ENCODE results near the gene GNAZ. TPM values are rescaled to one million over a fixed set of nuclear protein-coding genes. Genes with fewer than 3 reads are reported as not detected.

The GNAZ gene
- total RNA-seq, 4 donors from 2014 or later: 2.7 to 14.7 (median 7.8) TPM

DNA sequence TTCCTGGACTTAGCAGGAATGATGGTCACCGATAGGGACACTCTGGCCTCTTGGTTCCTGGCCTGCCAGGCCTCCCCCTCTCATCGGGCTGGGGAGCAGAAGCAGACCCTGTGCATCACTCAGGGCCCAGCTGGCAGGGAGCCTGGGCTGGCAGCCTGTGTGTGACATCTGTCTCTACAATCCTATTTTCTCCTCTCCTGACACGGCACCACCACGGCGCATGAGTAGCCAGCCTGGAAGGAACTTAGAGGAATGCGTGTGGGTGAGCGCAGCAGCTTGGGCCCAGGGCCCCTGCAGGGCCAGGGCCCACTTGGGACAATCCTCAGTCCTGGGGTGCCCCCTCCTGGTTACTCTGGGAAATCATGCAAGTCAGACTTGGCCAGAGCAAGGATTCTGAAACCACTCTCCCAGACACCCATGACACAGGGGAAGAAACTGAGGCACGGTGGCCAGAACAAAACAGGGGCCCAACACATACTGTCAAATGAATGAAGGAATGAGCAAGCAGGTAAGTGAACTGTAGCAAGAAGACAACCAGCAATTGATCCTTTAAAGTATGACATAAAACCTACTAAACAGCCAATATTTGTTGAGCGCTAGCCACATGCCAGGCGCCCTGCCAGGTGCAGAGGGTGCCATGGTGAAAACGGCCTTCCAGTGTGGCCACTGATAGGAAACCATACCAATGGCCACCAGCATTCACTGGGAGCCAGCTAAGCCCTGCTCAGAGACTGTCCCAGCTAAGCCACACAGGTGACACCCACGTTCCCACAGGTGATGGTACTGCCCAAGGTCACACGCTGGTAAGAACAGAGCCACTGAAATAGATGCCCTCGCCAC, 58.2 kb downstream of the GNAZ start:
- H3K4me3 ChIP-seq: no peak overlapping the region
- H3K9me3 ChIP-seq: no peaks in the 10 kb centered on the region
- intact Hi-C loops (cut with DNase I; ENCODE audit: low total_unique reads) (loop anchor here (1.0 to 5.0 kb wide), 2 partner anchors 168 to 541 kb away; no protein-coding TSS in a partner anchor), in situ Hi-C loops (cut with MboI; ENCODE audit: low pct_ligation_motif_present in 1 of 4, low pct_unique_long_range_greater_than_20kb in 1 of 4, low sequenced_read_pairs in 3 of 4) (loop anchor here in 2 of 4 donors (10.0 kb wide), 2 partner anchors 164 to 174 kb away; no protein-coding TSS in a partner anchor)
- WGBS, 2 donors (ENCODE audit: low coverage in 1 of 2): 40% methylated on average over 14 of the region's 14 CpGs; no CpG with 5 or more reads in 1 of the 2 donors
- peaks cover 0 to 3% (median 0%) of the 10 kb centered on the region in 4 donors for H3K4me1 ChIP-seq
- TF ChIP-seq, protein P1, sequence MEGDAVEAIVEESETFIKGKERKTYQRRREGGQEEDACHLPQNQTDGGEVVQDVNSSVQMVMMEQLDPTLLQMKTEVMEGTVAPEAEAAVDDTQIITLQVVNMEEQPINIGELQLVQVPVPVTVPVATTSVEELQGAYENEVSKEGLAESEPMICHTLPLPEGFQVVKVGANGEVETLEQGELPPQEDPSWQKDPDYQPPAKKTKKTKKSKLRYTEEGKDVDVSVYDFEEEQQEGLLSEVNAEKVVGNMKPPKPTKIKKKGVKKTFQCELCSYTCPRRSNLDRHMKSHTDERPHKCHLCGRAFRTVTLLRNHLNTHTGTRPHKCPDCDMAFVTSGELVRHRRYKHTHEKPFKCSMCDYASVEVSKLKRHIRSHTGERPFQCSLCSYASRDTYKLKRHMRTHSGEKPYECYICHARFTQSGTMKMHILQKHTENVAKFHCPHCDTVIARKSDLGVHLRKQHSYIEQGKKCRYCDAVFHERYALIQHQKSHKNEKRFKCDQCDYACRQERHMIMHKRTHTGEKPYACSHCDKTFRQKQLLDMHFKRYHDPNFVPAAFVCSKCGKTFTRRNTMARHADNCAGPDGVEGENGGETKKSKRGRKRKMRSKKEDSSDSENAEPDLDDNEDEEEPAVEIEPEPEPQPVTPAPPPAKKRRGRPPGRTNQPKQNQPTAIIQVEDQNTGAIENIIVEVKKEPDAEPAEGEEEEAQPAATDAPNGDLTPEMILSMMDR (IDR thresholded peaks at IDR 0.05): peak; percentile 72 to 83 (median 78)
- TF ChIP-seq POLR2AphosphoS5 (IDR thresholded peaks at IDR 0.05): no peak
- H3K27ac ChIP-seq: no peak overlapping the region
- H3K27me3 ChIP-seq: no peaks in the 10 kb centered on the region
- no peaks in the 10 kb centered on the region for H3K36me3 ChIP-seq
- DNase-seq: peak; percentile 79

DNA sequence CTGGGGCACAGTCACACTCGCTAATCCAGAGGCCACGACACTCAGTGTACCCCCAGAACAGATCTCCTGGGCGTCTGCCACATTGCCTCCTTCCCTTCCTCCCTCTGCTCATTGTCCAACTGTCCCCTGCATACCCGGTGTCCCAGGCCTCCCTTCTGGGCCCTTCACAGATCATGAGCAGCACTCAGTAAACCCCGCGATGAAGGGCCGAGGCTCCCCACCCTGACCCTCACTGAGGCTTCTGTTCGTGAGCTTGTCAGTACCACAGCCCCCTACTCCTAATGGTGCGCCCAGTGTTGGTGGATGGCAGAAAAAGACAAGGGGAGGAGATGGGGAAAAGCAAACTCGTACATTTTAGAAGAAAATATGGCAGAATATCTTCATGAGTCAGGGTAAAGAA, 58.8 kb downstream of the GNAZ start:
- Histone ChIP-seq H3K27me3 (no peaks in the 10 kb centered on the region), H3K4me1 (peaks cover 0 to 3% (median 0%) of the 10 kb centered on the region in 4 donors), H3K4me3 (no peak overlapping the region), H3K27ac (no peak overlapping the region), H3K36me3 (no peaks in the 10 kb centered on the region), H3K9me3 (no peaks in the 10 kb centered on the region)
- no peak for DNase-seq
- in situ Hi-C loops (cut with MboI; ENCODE audit: low pct_ligation_motif_present in 1 of 4, low pct_unique_long_range_greater_than_20kb in 1 of 4, low sequenced_read_pairs in 3 of 4): loop anchor here in 2 of 4 donors (10.0 kb wide), 2 partner anchors 164 to 174 kb away; no protein-coding TSS in a partner anchor
- WGBS, 2 donors (ENCODE audit: low coverage in 1 of 2): 71 to 92% methylated on average over 7 to 9 of the region's 10 CpGs
- TF ChIP-seq, protein P1 (IDR thresholded peaks at IDR 0.05): no peak
- TF ChIP-seq POLR2AphosphoS5 (IDR thresholded peaks at IDR 0.05) (no peak), POLR2A (IDR thresholded peaks at IDR 0.05) (no peak), EP300 (IDR thresholded peaks at IDR 0.05; ENCODE audit: low read depth) (no peak)
- intact Hi-C loops (cut with DNase I; ENCODE audit: low total_unique reads): loop anchor here (5.0 kb wide), 1 partner anchor 542 kb away; no protein-coding TSS in a partner anchor

DNA sequence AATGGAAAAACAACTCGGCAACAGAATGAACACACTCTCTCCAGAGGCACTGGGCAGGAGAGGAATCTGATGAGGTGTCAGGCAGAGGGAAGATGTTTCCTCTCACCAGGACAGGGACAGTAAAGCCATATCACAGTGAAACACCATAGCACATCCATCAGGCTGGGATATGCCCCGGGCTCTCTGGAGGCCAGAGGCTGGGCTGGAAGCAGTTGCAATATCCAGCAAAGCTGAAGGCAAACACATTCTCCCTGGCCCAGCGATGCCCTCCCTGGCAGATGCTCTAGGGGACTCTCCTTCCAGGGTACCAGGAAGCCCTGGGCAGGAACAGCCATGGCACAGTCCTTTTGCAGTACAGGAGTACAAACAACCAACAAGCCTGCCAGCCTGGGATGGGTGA, 60.4 kb downstream of the GNAZ start:
- no peaks in the 10 kb centered on the region for H3K27me3 ChIP-seq
- in situ Hi-C loops (cut with MboI; ENCODE audit: low pct_ligation_motif_present in 1 of 4, low pct_unique_long_range_greater_than_20kb in 1 of 4, low sequenced_read_pairs in 3 of 4) (no loop called here), intact Hi-C loops (cut with DNase I; ENCODE audit: low total_unique reads) (no loop called here)
- no peak for DNase-seq
- H3K27ac ChIP-seq: no peak overlapping the region
- peaks cover 0 to 3% (median 0%) of the 10 kb centered on the region in 4 donors for H3K4me1 ChIP-seq
- WGBS, 2 donors (ENCODE audit: low coverage in 1 of 2): 50 to 57% methylated on average over 1 to 3 of the region's 3 CpGs
- no peak overlapping the region for H3K4me3 ChIP-seq
- no peaks in the 10 kb centered on the region for H3K36me3 ChIP-seq
- no peak for TF ChIP-seq EP300 (IDR thresholded peaks at IDR 0.05; ENCODE audit: low read depth)
- TF ChIP-seq, protein P1 (IDR thresholded peaks at IDR 0.05): no peak
- no peak for TF ChIP-seq POLR2A (IDR thresholded peaks at IDR 0.05)
- TF ChIP-seq POLR2AphosphoS5 (IDR thresholded peaks at IDR 0.05): no peak
- no peaks in the 10 kb centered on the region for H3K9me3 ChIP-seq

DNA sequence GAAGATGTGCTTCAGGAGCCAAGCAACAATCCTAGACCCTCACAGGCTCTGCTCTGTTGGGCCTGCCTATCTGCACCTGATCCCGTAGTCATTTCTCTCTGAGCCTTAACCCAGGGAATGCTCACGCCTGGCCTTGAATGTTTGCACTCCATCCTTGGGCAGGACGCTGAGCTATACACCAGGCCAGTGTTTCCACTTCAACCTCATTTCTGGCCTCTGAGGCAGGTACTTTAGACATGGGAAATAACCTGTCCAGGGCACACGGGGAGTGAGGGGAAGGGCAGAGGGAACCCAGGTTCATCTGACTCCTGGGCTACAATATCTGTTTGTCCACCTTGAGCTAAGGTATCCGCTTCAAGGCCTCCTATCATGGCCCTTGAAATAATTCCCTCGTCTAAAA, 61.6 kb downstream of the GNAZ start:
- intact Hi-C loops (cut with DNase I; ENCODE audit: low total_unique reads): no loop called here
- in situ Hi-C loops (cut with MboI; ENCODE audit: low pct_ligation_motif_present in 1 of 4, low pct_unique_long_range_greater_than_20kb in 1 of 4, low sequenced_read_pairs in 3 of 4): no loop called here
- Histone ChIP-seq H3K4me3 (no peak overlapping the region), H3K27ac (no peak overlapping the region), H3K27me3 (no peaks in the 10 kb centered on the region), H3K4me1 (peaks cover 0 to 3% (median 0%) of the 10 kb centered on the region in 4 donors), H3K36me3 (no peaks in the 10 kb centered on the region), H3K9me3 (no peaks in the 10 kb centered on the region)
- WGBS, 2 donors (ENCODE audit: low coverage in 1 of 2): 83% methylated on average over 6 of the region's 6 CpGs; no CpG with 5 or more reads in 1 of the 2 donors
- no peak for DNase-seq
- TF ChIP-seq POLR2A (IDR thresholded peaks at IDR 0.05) (no peak), POLR2AphosphoS5 (IDR thresholded peaks at IDR 0.05) (no peak), EP300 (IDR thresholded peaks at IDR 0.05; ENCODE audit: low read depth) (no peak)
- TF ChIP-seq, protein P1 (IDR thresholded peaks at IDR 0.05): no peak

Data from transverse colon (tissue), 4 donors.